HEK293T (cell line): ENCODE data around the gene HOXD11.

Source experiments
- CTCF ChIA-PET: fragments of 350-600 bp; formaldehyde crosslinking; extraction: SDS; loops from one replicate; lab custom pipeline; 2021; ENCODE audit warnings: antibody characterized with exemption, inconsistent platforms; lab: Yijun Ruan, JAX
- POLR2A ChIA-PET: fragments of 350-600 bp; formaldehyde crosslinking; extraction: SDS; loops from one replicate; lab custom pipeline; 2020; ENCODE audit warnings: antibody characterized with exemption, inconsistent platforms; lab: Yijun Ruan, JAX
- DNase-seq: peaks from one replicate; pipeline ENCODE4 v3.0.0; 2012; ENCODE audit warnings: mixed read lengths; ENCODE audit errors: extremely low spot score
- ARNT ChIP-seq: fragments of 450-650 bp; IDR thresholded peaks from 2 replicates; pipeline ENCODE4 v1.6.1; 2017; ENCODE audit warnings: mild to moderate bottlenecking
- BHLHE40 ChIP-seq: fragments of 450-650 bp; IDR thresholded peaks from 2 replicates; pipeline ENCODE4 v1.6.1; 2016; ENCODE audit warnings: mild to moderate bottlenecking, moderate library complexity, borderline replicate concordance
- CTBP1 ChIP-seq: fragments of 450-650 bp; IDR thresholded peaks from 2 replicates; pipeline ENCODE4 v1.6.1; 2016; ENCODE audit warnings: borderline replicate concordance
- ELF4 ChIP-seq: fragments of 450-650 bp; IDR thresholded peaks from 2 replicates; pipeline ENCODE4 v1.6.1; 2017; ENCODE audit warnings: antibody characterized with exemption
- FOXA1 ChIP-seq: fragments of 450-650 bp; IDR thresholded peaks from 2 replicates; pipeline ENCODE4 v1.6.1; 2016; ENCODE audit warnings: mild to moderate bottlenecking
- FOXK2 ChIP-seq: fragments of 450-650 bp; IDR thresholded peaks from 2 replicates; pipeline ENCODE4 v1.6.1; 2016; ENCODE audit warnings: mild to moderate bottlenecking
- FOXM1 ChIP-seq: fragments of 450-650 bp; IDR thresholded peaks from 2 replicates; pipeline ENCODE4 v1.6.1; 2017; ENCODE audit warnings: mild to moderate bottlenecking, borderline replicate concordance
- HDGF ChIP-seq: fragments of 450-650 bp; IDR thresholded peaks from 2 replicates; pipeline ENCODE4 v1.6.1; 2017; ENCODE audit warnings: antibody characterized with exemption, borderline replicate concordance
- L3MBTL2 ChIP-seq: fragments of 450-650 bp; conservative IDR thresholded peaks from 2 replicates; pipeline ENCODE4 v1.6.1; 2016; ENCODE audit warnings: mild to moderate bottlenecking
- LEF1 ChIP-seq: fragments of 450-650 bp; IDR thresholded peaks from 2 replicates; pipeline ENCODE4 v1.6.1; 2017; ENCODE audit warnings: mild to moderate bottlenecking, borderline replicate concordance
- NFRKB ChIP-seq: fragments of 450-650 bp; IDR thresholded peaks from 2 replicates; pipeline ENCODE4 v1.6.1; 2016; ENCODE audit warnings: mild to moderate bottlenecking, moderate library complexity
- PKNOX1 ChIP-seq: fragments of 450-650 bp; IDR thresholded peaks from 2 replicates; pipeline ENCODE4 v1.6.1; 2016
- SP1 ChIP-seq: fragments of 450-650 bp; IDR thresholded peaks from 2 replicates; pipeline ENCODE4 v1.6.1; 2017
- SUZ12 ChIP-seq: fragments of 450-650 bp; IDR thresholded peaks from 2 replicates; pipeline ENCODE4 v1.6.1; 2016; ENCODE audit warnings: mild to moderate bottlenecking
- TARDBP ChIP-seq: fragments of 450-650 bp; IDR thresholded peaks from 2 replicates; pipeline ENCODE4 v1.6.1; 2016
- ZNF384 ChIP-seq: fragments of 450-650 bp; IDR thresholded peaks from 2 replicates; pipeline ENCODE4 v1.6.1; 2016

HOXD11 gene

GRCh38 chr2:176147800-176148496 lies 40.9 kb downstream of the HOXD11 start:
- ChIA-PET CTCF (interaction anchor here (1.0 to 1.5 kb wide), 2 partner anchors 14 to 307 kb away, joined by 3 to 4 read pairs; no protein-coding TSS in a partner anchor), POLR2A (interaction anchor here (1.2 kb wide), 1 partner anchor 12 kb away, joined by 3 read pairs; no protein-coding TSS in a partner anchor)
- TF ChIP-seq BHLHE40, result no peak
- no peak for TF ChIP-seq ELF4
- TF ChIP-seq ARNT, result no peak
- TF ChIP-seq FOXM1, result no peak
- TF ChIP-seq L3MBTL2, result no peak
- no peak for TF ChIP-seq TARDBP
- no peak for TF ChIP-seq CTBP1
- no peak for DNase-seq

- DNase-seq, result no peak
- ChIA-PET CTCF (no interaction called here), POLR2A (interaction anchor here (1.2 kb wide), 1 partner anchor 13 kb away, joined by 3 read pairs; no protein-coding TSS in a partner anchor)
- TF ChIP-seq CTBP1, result no peak
- no peak for TF ChIP-seq SP1
- no peak for TF ChIP-seq LEF1
- TF ChIP-seq BHLHE40, result no peak
- no peak for TF ChIP-seq FOXM1
- no peak for TF ChIP-seq ELF4
- TF ChIP-seq PKNOX1, result no peak
- TF ChIP-seq FOXK2, result no peak
- no peak for TF ChIP-seq SUZ12
- TF ChIP-seq ARNT, result no peak
- TF ChIP-seq HDGF, result no peak
These were observed 41.8 kb downstream of the HOXD11 start for GRCh38 chr2:176148751-176149421.

- CTCF ChIA-PET, result no interaction called here
- no peak for DNase-seq
- TF ChIP-seq FOXK2 (no peak), FOXM1 (no peak), L3MBTL2 (no peak), CTBP1 (no peak)
- POLR2A ChIA-PET, result no interaction called here
These were observed 42.4 kb downstream of the HOXD11 start for GRCh38 chr2:176149481-176149938.

GRCh38 chr2:176149939-176150583 lies 43.0 kb downstream of the HOXD11 start:
- TF ChIP-seq ARNT, result no peak
- no peak for TF ChIP-seq BHLHE40
- TF ChIP-seq FOXM1, result no peak
- no peak for TF ChIP-seq NFRKB
- no peak for TF ChIP-seq HDGF
- TF ChIP-seq SUZ12, result no peak
- no peak for TF ChIP-seq ELF4
- TF ChIP-seq CTBP1, result no peak
- TF ChIP-seq FOXA1, result no peak
- no peak for TF ChIP-seq TARDBP
- TF ChIP-seq SP1, result no peak
- no peak for TF ChIP-seq FOXK2
- no peak for TF ChIP-seq LEF1
- no peak for TF ChIP-seq PKNOX1
- TF ChIP-seq ZNF384, result no peak
- TF ChIP-seq L3MBTL2, result no peak
- POLR2A ChIA-PET, result interaction anchor here (0.8 kb wide), 1 partner anchor 46 kb away, joined by 3 read pairs; no protein-coding TSS in a partner anchor
- no peak for DNase-seq
- CTCF ChIA-PET, result interaction anchor here (0.6 to 1.8 kb wide), 3 partner anchors 9 to 23 kb away, joined by 3 to 4 read pairs (median 3); no protein-coding TSS in a partner anchor

- DNase-seq, result no peak
- CTCF ChIA-PET, result interaction anchor here (0.6 to 1.8 kb wide), 3 partner anchors 9 to 24 kb away, joined by 3 to 4 read pairs (median 3); no protein-coding TSS in a partner anchor
- TF ChIP-seq BHLHE40 (no peak), TARDBP (no peak), LEF1 (no peak), SUZ12 (no peak), ARNT (no peak), FOXA1 (no peak), HDGF (no peak), ZNF384 (no peak), L3MBTL2 (no peak), CTBP1 (no peak), FOXM1 (no peak), FOXK2 (no peak), NFRKB (no peak), PKNOX1 (no peak), SP1 (no peak), ELF4 (no peak)
- POLR2A ChIA-PET, result interaction anchor here (0.8 kb wide), 1 partner anchor 46 kb away, joined by 3 read pairs; no protein-coding TSS in a partner anchor
These were observed 43.7 kb downstream of the HOXD11 start for GRCh38 chr2:176150584-176151441.
